ENCODE results near the gene PTPN13.
"Not testable (repeated sequence)": the region's sequence is repeated elsewhere in the genome, so short reads cannot be mapped to it uniquely, and the experiment has no call there.

PTPN13 gene

DNA sequence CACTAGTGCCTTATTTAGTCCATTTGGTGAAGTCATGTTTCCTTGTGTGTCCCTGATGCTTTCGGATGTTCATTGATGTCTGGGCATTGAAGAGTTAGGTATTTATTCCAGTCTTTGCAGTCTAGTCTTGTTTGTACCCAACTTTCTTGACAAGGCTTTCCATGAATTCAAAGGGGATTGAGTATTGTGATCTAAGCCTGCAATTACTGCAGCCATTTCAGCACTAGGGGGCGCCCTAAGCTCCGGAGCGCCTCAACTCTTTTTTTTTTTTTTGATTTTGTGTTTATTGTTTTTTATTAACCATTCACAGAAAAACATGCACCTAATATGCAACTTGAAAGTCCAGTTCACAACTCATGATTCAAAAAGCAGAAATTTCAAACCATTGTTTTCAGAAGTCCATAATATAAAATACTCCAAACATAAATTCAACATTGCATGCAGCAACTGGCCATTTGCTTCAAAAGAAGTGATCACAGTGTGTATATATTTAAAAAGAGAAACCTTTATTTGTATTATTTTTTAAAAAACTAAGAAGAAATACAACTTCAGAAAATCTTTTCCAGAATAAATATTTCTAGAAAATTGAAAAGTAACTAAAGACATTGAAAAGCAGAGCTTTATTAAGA lies 59.2 kb downstream of the PTPN13 start:
- TF ChIP-seq, protein P1, sequence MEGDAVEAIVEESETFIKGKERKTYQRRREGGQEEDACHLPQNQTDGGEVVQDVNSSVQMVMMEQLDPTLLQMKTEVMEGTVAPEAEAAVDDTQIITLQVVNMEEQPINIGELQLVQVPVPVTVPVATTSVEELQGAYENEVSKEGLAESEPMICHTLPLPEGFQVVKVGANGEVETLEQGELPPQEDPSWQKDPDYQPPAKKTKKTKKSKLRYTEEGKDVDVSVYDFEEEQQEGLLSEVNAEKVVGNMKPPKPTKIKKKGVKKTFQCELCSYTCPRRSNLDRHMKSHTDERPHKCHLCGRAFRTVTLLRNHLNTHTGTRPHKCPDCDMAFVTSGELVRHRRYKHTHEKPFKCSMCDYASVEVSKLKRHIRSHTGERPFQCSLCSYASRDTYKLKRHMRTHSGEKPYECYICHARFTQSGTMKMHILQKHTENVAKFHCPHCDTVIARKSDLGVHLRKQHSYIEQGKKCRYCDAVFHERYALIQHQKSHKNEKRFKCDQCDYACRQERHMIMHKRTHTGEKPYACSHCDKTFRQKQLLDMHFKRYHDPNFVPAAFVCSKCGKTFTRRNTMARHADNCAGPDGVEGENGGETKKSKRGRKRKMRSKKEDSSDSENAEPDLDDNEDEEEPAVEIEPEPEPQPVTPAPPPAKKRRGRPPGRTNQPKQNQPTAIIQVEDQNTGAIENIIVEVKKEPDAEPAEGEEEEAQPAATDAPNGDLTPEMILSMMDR (IDR thresholded peaks at IDR 0.05; ENCODE audit: low read depth, low read length, missing control alignments), result peak; percentile 41
- no peak overlapping the region for H3K4me3 ChIP-seq (replicated peaks; ENCODE audit: low read depth, low read length)
- no peak for DNase-seq (ENCODE audit: extremely low read depth, low read depth)

DNA sequence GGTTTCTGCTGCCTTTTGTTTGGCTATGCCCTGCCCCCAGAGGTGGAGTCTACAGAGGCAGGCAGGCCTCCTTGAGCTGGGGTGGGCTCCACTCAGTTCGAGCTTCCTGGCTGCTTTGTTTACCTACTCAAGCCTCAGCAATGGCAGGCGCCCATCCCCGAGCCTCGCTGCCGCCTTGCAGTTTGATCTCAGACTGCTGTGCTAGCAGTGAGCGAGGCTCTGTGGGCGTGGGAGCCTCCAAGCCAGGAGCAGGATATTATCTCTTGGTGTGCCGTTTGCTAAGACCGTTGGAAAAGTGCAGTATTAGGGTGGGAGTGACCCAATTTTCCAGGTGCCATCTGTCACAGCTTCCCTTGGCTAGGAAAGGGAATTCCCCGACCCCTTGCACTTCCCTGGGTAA lies 62.7 kb downstream of the PTPN13 start:
- H3K4me3 ChIP-seq (replicated peaks; ENCODE audit: low read depth, low read length); DNase-seq (ENCODE audit: extremely low read depth, low read depth): not testable (repeated sequence)

DNA sequence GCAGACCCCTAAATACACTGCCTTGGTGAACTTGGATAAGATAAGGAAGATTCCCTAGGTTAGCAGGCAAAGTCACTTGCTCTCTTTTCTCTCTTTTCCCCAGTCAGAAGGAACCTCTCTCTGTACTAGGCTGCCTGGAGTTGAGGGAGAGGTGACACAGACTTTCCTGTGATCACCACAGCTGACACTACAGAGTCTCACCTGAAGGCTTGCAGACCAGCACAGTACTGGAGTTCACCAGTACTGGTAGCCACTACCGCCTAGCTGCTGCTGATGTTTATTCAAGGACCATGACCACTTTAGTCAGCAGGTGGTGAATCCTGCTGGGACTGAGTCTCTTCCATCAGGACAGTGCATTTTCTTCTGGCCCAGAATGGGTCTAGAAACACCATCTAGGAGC lies 63.3 kb downstream of the PTPN13 start:
- no peak overlapping the region for H3K4me3 ChIP-seq (replicated peaks; ENCODE audit: low read depth, low read length)
- TF ChIP-seq, protein P1 (IDR thresholded peaks at IDR 0.05; ENCODE audit: low read depth, low read length, missing control alignments), result no peak
- DNase-seq (ENCODE audit: extremely low read depth, low read depth), result no peak

DNA sequence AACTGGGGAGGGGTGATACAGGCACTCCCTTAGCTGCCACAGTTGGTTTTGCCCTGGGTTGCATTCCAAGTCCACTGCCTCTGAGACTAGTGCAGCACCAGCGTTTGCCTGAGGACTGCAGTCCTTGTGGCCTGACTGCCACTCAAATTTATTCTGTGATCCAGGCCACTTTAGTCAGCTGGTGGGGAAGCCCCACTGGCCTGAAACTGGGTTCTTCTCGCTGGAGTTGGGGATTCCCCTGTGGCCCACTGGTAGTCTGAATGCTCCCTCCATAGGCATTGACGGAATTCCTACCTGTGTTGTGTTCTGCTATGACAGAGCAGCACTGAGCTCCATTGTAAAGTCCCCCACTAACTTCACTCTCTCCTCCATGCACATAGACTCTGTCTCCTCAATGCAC lies 63.8 kb downstream of the PTPN13 start:
- H3K4me3 ChIP-seq (replicated peaks; ENCODE audit: low read depth, low read length), result no peak overlapping the region
- no peak for DNase-seq (ENCODE audit: extremely low read depth, low read depth)
- TF ChIP-seq, protein P1 (IDR thresholded peaks at IDR 0.05; ENCODE audit: low read depth, low read length, missing control alignments), result no peak

DNA sequence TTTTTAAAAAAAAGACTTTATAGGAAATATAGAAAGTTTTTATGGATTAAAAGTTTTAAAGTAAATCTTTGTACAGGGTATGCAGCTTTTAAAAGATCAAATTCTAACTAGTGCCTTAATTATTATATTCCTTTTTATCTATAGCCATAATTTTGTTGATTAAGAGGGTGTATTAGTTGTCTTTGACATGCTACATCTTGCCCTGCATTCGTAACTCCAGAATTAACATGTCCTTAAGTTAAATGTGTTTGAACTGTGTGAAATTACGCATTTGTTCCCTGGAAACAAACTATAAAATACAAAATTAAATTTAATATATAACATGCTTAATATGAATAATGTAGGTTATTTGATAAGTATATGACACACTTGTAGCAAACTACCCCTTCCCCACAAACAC lies 66.3 kb downstream of the PTPN13 start:
- H3K4me3 ChIP-seq (replicated peaks; ENCODE audit: low read depth, low read length), result no peak overlapping the region
- TF ChIP-seq, protein P1 (IDR thresholded peaks at IDR 0.05; ENCODE audit: low read depth, low read length, missing control alignments), result no peak
- DNase-seq (ENCODE audit: extremely low read depth, low read depth), result no peak

DNA sequence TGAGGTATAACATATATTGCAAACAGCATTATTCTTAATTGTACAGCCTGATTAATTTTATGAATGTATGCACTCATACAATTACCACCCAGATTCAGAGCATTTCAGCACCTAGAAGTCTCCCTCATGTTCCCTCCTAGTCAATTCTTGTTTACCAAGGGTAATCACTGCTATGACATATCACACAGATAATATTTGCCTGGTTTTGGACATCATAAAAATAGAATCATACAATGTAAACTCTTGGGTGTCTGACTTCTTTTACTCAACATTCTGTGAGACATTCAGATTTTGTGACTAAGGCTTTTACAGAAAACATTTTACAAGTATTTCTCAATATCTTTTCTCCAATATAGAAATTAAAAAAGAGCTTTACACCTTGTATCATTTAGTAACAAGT lies 66.9 kb downstream of the PTPN13 start:
- no peak for DNase-seq (ENCODE audit: extremely low read depth, low read depth)
- TF ChIP-seq, protein P1 (IDR thresholded peaks at IDR 0.05; ENCODE audit: low read depth, low read length, missing control alignments), result no peak

DNA sequence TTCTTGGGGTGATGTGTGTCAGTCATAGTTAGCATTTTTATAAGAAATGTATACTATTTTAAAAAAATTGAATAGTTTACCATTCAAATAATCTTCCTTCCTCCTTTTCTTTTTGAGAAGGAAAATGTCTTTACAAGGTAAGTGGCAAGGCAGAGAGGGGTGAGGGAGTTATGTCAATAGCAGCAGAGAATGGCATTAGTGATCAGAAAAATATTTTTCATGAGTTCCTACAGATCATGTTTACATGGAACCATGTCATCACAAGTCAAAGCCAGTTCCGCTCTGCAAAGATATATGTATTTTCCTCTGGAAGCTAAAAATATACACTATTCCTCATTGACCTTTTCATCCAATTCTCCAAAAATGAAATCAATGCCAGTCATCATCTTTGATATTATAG lies 67.3 kb downstream of the PTPN13 start:
- DNase-seq (ENCODE audit: extremely low read depth, low read depth), result no peak
- TF ChIP-seq, protein P1 (IDR thresholded peaks at IDR 0.05; ENCODE audit: low read depth, low read length, missing control alignments), result no peak
- H3K4me3 ChIP-seq (replicated peaks; ENCODE audit: low read depth, low read length), result no peak overlapping the region

More for the DNA sequence above, 66.9 kb downstream of the PTPN13 start:
- H3K4me3 ChIP-seq (replicated peaks; ENCODE audit: low read depth, low read length), result no peak overlapping the region
